Prostate gland (tissue), 2 donors: ENCODE measurements around the gene MYO5B.

Experiments used
- POLR2A ChIP-seq: fragments of 450-650 bp; IDR thresholded peaks from one replicate; pipeline ENCODE4 v1.6.1; 2016; ENCODE audit warnings: antibody characterized with exemption, mild to moderate bottlenecking
- TF ChIP-seq, protein P1 (sequence below), 4 experiments: fragments of 200-600 bp in 2 of 4; fragments of 450-650 bp in 2 of 4; sonication (generic) in 2 of 4; IDR thresholded peaks; 1 replicate in 3 of 4; 2 replicates in 1 of 4; pipeline ENCODE4 v1.5.1; 2016 to 2019; ENCODE audit warnings: antibody characterized with exemption in 4 of 4, mild to moderate bottlenecking in 2 of 4, moderate library complexity in 2 of 4

DNA sequence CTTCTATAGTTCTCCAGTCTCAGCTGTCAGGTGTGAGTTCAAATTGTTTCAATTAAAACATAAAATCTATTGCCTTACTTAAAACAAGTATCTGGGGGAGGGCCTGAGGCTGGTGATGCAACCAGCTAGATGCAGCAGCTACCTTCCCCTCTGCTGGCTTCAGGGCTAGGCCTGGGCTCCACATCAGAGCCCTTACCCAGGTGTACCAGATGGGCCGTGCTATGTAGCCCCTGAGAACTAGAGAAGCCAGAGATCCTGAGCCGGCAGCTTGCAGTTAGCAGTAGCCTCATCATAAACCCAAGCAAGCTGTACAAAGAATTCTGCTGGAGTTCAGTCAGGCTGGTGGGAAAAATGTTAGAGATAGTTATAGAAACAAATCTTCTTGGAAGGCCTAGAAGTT is 284.0 kb downstream of the MYO5B start:
- TF ChIP-seq POLR2A: no peak
- TF ChIP-seq, protein P1, sequence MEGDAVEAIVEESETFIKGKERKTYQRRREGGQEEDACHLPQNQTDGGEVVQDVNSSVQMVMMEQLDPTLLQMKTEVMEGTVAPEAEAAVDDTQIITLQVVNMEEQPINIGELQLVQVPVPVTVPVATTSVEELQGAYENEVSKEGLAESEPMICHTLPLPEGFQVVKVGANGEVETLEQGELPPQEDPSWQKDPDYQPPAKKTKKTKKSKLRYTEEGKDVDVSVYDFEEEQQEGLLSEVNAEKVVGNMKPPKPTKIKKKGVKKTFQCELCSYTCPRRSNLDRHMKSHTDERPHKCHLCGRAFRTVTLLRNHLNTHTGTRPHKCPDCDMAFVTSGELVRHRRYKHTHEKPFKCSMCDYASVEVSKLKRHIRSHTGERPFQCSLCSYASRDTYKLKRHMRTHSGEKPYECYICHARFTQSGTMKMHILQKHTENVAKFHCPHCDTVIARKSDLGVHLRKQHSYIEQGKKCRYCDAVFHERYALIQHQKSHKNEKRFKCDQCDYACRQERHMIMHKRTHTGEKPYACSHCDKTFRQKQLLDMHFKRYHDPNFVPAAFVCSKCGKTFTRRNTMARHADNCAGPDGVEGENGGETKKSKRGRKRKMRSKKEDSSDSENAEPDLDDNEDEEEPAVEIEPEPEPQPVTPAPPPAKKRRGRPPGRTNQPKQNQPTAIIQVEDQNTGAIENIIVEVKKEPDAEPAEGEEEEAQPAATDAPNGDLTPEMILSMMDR (IDR thresholded peaks at IDR 0.05): no peak
